ENCODE measurements around the gene EGLN3. TPM values are rescaled to one million over a fixed set of nuclear protein-coding genes. Genes with fewer than 3 reads are reported as not detected.

The EGLN3 gene
- total and polyA plus RNA-seq, 2 of the 13 experiments (the other 11 are each of a cell fraction or from before 2014, with no cell fraction given) = 0.18 to 27.3 TPM

DNA sequence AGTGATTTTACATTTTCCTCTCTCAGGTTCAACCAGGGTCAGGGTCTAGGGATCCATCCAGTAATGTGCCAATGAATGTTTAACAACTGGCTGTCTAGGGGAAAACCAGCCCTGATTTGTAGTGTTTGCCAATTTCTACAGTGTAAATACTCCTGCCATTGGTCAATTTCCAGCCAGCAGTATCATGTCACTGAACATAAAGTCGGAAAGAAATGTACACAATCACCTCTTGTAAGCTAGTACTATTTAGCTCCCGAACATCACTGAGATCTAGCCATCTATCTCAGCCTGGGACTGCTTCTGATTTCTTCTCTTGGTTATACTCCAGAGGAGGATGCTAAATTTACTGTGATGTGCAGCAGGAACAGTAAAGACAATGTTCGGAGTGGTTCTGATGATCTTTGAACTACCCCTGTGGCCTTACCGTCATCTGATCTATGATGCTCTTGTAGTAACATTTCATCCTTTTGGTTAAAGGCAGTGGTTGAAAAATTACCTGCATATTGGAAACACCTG, 36.7 kb upstream of the EGLN3 start (continued):
- TF ChIP-seq, protein P1, sequence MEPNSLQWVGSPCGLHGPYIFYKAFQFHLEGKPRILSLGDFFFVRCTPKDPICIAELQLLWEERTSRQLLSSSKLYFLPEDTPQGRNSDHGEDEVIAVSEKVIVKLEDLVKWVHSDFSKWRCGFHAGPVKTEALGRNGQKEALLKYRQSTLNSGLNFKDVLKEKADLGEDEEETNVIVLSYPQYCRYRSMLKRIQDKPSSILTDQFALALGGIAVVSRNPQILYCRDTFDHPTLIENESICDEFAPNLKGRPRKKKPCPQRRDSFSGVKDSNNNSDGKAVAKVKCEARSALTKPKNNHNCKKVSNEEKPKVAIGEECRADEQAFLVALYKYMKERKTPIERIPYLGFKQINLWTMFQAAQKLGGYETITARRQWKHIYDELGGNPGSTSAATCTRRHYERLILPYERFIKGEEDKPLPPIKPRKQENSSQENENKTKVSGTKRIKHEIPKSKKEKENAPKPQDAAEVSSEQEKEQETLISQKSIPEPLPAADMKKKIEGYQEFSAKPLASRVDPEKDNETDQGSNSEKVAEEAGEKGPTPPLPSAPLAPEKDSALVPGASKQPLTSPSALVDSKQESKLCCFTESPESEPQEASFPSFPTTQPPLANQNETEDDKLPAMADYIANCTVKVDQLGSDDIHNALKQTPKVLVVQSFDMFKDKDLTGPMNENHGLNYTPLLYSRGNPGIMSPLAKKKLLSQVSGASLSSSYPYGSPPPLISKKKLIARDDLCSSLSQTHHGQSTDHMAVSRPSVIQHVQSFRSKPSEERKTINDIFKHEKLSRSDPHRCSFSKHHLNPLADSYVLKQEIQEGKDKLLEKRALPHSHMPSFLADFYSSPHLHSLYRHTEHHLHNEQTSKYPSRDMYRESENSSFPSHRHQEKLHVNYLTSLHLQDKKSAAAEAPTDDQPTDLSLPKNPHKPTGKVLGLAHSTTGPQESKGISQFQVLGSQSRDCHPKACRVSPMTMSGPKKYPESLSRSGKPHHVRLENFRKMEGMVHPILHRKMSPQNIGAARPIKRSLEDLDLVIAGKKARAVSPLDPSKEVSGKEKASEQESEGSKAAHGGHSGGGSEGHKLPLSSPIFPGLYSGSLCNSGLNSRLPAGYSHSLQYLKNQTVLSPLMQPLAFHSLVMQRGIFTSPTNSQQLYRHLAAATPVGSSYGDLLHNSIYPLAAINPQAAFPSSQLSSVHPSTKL (CRISPR knock-in tag; IDR thresholded peaks at IDR 0.05) = peak; percentile 91
- TF ChIP-seq ZSCAN30 (CRISPR knock-in tag; IDR thresholded peaks at IDR 0.05) (no peak), ZNF530 (CRISPR knock-in tag; IDR thresholded peaks at IDR 0.05; ENCODE audit: low read depth) (no peak), ZSCAN29 (CRISPR knock-in tag; conservative IDR thresholded peaks at IDR 0.05) (no peak), SALL1 (CRISPR knock-in tag; IDR thresholded peaks at IDR 0.05) (peak; percentile 50; the same call in 1 of the 2 replicates), ZNF138 (CRISPR knock-in tag; IDR thresholded peaks at IDR 0.05; ENCODE audit: low read depth) (no peak), HBP1 (CRISPR knock-in tag; IDR thresholded peaks at IDR 0.05; ENCODE audit: low read depth) (peak; percentile 54; the same call in 1 of the 2 replicates), ZNF225 (CRISPR knock-in tag; IDR thresholded peaks at IDR 0.05) (no peak), E2F2 (CRISPR knock-in tag; IDR thresholded peaks at IDR 0.05; ENCODE audit: borderline replicate concordance) (no peak), ZNF3 (CRISPR knock-in tag; IDR thresholded peaks at IDR 0.05) (no peak), EEA1 (CRISPR knock-in tag; IDR thresholded peaks at IDR 0.05; ENCODE audit: borderline replicate concordance) (no peak), NFE2 (CRISPR knock-in tag; IDR thresholded peaks at IDR 0.05) (no peak), HOXA7 (CRISPR knock-in tag; IDR thresholded peaks at IDR 0.05) (no peak), ZNF510 (CRISPR knock-in tag; IDR thresholded peaks at IDR 0.05; ENCODE audit: low read depth) (no peak)
- TF ChIP-seq, protein P2, sequence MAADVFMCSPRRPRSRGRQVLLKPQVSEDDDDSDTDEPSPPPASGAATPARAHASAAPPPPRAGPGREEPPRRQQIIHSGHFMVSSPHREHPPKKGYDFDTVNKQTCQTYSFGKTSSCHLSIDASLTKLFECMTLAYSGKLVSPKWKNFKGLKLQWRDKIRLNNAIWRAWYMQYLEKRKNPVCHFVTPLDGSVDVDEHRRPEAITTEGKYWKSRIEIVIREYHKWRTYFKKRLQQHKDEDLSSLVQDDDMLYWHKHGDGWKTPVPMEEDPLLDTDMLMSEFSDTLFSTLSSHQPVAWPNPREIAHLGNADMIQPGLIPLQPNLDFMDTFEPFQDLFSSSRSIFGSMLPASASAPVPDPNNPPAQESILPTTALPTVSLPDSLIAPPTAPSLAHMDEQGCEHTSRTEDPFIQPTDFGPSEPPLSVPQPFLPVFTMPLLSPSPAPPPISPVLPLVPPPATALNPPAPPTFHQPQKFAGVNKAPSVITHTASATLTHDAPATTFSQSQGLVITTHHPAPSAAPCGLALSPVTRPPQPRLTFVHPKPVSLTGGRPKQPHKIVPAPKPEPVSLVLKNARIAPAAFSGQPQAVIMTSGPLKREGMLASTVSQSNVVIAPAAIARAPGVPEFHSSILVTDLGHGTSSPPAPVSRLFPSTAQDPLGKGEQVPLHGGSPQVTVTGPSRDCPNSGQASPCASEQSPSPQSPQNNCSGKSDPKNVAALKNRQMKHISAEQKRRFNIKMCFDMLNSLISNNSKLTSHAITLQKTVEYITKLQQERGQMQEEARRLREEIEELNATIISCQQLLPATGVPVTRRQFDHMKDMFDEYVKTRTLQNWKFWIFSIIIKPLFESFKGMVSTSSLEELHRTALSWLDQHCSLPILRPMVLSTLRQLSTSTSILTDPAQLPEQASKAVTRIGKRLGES (CRISPR knock-in tag; IDR thresholded peaks at IDR 0.05; ENCODE audit: borderline replicate concordance) = no peak
- TF ChIP-seq, protein P3, sequence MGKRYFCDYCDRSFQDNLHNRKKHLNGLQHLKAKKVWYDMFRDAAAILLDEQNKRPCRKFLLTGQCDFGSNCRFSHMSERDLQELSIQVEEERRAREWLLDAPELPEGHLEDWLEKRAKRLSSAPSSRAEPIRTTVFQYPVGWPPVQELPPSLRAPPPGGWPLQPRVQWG (CRISPR knock-in tag; IDR thresholded peaks at IDR 0.05; ENCODE audit: borderline replicate concordance, low read depth) = peak; percentile 89
- TF ChIP-seq, protein P4, sequence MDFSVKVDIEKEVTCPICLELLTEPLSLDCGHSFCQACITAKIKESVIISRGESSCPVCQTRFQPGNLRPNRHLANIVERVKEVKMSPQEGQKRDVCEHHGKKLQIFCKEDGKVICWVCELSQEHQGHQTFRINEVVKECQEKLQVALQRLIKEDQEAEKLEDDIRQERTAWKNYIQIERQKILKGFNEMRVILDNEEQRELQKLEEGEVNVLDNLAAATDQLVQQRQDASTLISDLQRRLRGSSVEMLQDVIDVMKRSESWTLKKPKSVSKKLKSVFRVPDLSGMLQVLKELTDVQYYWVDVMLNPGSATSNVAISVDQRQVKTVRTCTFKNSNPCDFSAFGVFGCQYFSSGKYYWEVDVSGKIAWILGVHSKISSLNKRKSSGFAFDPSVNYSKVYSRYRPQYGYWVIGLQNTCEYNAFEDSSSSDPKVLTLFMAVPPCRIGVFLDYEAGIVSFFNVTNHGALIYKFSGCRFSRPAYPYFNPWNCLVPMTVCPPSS (IDR thresholded peaks at IDR 0.05) = no peak
